CD4-positive, alpha-beta T cell treated with Interleukin-4 for 1 hour (primary cell): ENCODE results near the gene PKD2L1.
"Not testable (repeated sequence)": the region's sequence is repeated elsewhere in the genome, so short reads cannot be mapped to it uniquely, and the experiment has no call there.

Experiments used
- DNase-seq, 2 donors: peaks; one replicate each; pipeline ENCODE4 v3.0.0-alpha.2; 2020 to 2022

PKD2L1 gene

DNA sequence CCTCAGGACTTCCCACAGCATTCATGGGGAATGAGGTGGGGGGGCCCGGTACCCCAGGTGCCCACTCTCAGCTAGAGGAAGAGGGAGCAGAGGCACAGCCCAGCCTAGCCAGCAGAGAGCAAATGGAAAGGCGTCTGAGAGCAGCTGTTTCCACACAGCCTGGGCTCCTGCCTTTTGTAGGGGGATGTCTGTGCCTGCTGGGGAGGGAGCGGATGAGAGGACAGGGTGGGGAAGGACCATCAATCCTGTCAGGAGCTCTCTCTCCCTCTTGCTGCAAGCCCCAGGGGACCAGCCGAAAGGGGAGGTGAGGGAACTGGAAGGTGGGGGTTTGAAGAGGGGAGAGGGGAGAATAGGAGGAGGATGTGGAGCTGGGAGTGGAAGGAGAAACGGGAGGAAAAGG lies at the start of gene PKD2L1:
PKD2L1 (minus strand) TSS at position 150 of the 400 bp plus-strand sequence; CDS start at position 25, 125 bp downstream.
- DNase-seq: no peak

DNA sequence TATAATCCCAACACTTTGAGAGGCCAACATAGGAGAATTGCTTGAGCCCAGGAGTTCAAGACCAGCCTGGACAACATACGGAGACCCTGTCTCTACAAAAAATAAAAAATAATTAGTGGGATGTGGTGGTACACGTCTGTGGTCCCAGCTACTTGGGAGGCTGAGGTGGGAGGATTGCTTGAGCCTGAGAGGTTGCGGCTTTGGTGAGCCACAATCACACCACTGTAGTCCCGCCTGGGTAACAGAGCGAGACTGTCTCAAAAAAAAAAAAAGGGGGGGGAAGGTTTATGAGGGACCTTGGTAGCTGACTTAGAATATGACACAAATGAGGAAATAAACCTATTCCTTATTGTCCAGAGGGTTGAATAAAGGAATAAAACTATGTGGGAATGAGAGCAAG lies 47.8 kb upstream of the PKD2L1 start:
- peak; percentile 7 to 14 for DNase-seq

DNA sequence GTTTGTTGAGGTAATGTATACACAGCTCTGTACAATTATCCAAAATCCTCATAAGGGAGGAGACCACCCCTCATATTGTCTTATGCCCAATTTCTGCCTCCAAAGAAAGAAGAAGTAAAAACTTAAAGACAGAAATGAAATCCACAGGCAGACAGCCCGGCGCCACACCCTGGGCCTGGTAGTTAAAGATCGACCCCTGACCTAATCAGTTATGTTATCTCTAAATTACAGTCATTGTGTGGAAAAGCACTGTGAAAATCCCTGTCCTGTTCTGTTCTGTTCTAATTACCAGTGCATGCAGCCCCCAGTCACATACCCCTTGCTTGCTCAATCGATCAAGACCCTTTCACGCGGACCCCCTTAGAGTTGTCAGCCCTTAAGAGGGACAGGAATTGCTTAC lies 46.6 kb upstream of the PKD2L1 start:
- DNase-seq: not testable (repeated sequence)

DNA sequence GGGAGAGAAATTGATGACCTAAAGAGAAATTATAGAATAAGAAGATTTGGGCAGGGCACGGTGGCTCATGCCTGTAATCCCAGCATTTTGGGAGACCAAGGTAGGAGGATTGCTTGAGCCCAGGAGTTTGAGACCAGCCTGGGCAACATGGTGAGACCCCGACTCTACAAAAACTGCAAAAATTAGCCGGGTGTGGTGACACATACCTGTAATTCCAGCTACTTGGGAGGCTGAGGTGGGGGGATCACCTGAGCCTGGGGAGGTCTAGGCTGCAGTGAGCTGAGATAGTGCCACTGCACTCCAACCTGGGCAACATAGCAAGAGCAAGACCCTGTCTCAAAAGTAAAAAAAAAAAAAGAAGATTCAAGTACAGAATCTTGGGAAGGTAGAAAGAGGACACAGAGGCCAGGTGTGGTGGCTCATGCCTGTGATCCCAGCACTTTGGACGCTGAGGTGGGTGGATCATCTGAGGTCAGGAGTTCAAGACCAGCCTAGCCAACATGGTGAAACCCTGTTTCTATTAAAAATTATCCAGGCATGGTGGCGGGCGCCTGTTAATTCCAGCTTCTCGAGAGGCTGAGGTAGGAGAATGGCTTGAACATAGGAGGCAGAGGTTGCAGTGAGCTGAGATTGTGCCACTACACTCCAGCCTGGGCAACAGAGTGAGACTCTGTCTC lies 44.8 kb upstream of the PKD2L1 start:
- DNase-seq: not testable (repeated sequence)

DNA sequence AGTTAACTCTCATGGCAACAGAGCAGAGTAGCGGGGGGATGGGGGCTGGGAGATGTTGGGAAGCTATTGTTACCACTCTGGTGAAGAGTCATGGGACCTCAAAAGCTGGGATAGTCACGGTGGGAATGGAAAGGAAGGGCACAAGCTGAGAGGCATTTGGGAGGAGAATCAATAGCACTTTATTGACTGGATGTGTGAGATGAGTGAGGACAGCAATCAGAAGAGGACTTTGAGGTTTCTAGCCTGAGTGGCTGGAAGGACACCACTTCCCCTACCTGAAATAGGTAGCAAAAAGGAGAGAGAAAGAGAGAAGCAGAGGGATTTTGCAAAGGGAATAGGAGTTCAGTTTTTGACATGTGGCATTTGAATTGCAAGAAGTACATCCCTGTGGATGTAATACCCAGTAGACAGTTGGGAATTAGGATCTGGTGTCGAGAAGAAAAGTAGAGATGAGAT lies 44.2 kb upstream of the PKD2L1 start:
- DNase-seq: no peak

DNA sequence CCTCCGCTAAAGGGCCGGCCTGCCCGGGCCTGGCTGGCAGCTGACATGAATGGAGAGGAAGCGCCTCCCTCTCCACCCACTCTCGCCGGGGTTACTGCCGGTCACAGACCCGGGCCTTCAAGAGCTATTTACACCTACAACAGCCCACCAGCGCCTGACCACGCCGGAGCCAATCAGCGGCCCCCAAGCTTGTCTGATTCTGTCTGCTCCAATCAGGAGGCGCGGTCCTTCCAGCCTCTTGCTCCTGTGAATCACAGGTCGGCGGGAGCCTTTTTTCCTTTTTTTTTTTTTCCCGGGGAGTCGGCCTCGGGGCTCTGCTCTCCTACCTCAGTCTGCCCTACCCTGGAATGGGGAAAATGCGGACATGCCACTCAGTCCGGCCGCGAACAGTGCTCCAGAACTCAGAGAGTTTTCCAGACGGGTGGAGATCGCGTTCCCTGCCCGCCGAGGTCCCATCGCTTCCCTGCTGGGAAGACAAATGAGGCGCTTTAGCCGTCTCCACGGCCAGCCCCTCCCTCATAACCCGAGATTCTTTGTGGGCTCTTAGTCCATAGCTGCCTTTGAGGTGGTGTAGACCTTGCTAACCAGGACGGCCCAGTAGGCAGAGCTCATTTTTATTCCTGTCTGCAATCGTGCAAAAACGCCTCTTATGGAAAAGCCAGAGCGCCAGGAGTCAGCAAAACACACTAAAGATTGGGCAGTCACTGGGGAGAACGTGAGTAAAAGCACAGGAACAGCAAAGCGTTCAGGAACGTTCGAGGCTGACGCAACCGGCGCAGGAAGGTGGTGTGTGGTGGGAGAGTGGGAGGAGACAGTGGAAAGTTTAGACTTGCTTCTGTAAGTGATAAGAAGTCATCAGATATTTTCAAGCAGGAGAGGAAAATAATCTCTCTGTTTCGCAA lies 43.5 kb upstream of the PKD2L1 start:
- DNase-seq: peak; percentile 88 to 93

DNA sequence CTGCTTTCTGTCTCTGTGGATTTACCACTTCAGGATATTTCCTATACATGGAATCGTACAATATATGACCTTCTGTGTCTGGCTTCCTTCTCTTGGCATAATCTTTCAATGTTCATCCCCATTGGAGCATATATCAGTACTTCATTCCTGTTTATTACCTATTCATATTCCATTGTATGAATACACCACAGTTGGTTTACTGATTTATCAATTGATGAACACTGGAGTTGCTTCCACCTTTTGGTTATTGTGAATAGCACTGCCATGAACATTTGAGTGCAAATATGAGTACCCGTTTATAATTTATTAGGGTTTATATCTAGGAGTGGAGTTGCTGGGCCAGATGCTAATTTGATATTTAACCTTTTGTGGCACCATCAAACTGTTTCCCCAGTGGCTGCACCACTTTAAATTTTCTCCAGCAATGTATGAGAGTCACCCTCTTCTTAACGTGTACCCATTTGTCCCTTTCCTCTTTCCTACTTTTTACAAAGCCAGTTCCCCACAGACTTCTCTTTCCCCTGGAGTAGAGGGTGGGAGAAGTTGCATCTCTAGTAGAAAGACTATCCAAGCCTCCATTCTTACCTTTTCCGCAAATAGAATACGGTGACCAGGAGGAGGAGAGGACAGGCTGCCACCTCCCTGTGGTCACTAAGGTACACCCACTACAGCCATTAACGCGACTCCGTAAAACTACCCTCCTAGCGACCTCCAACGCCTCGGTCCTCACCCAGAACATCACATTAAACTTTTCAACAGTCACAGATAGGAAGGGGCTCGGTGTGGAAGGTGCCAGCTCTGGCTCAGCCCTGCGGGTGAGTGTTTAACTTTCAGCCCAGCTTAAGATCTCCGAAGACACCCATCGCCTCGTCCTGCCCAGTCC lies 42.6 kb upstream of the PKD2L1 start:
- no peak for DNase-seq

DNA sequence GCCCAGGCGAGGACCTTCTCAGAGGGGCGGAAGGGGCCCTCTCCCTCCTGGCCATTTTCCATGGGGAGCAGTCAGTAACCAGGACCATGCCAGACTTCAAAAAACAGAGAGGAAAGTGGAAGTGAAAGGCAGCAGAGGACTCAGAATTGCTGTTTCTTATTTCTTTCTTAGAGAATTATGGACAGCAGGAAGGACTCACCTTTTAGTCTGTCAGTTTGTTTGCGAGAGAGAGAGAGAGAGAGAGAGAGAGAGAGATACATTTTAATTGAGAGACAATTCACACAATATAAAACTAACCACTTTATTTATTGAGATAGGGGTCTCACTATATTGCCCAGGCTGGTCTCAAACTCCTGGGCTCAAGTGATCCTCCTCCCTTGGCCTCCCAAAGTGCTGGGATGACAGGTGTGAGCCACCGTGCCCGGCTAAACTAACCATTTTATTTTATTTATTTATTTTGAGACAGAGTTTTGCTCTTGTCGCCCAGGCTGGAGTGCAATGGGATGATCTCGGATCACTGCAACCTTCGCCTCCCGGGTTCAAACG lies 41.5 kb upstream of the PKD2L1 start:
- no peak for DNase-seq

DNA sequence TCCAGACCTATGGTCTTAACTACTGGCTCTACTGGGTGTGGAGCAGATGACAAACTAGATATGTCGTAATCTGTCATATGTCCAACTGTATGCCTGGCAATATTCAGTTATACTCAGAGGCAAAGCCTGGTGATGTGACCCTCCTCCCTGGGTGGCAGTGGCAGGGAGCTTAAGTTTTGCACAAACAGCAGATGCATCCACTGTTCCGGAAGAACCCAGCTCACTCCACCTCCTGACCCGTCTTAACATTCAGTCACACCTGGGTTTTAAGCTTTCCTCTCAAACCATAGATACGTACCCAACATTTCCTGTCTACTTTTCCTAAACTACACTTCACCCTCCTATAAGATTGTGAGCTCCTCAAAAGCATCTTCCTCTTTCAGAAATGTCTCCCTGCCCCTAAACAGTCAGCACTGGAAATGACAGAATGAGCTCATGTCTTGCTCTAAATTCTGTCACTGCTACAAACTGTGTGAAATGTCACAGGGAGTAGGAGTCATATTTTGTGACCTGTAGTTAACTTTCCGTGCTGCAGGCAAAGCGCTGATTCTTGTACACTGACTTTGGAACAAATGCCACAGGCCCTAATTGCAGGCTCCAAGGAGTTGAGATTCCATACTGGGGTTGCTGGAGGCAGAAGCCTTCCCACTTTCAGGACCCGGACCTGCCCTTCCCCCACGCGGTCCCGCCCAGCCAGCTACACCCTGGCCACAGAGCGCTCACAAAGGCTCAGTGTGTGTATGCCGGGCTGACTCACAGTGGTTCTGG lies 40.9 kb upstream of the PKD2L1 start:
- DNase-seq: peak; percentile 49 to 57

DNA sequence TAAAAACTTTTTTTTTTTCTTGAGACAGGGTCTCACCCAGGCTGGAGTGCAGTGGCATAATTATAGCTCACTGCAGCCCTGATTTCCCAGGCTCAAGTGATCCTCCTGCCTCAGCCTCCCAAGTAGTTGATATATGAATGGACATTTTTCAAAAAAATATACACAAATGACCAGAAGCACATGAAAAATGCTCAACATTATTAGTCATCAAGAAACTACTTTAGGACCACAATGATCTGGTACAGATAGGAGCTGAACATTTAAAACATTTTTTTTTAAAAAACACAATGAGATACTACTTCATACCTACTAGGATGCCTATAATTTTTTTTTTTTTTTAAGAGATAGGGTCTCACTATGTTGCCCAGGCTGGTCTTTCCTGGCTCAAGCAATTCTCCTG lies 38.7 kb upstream of the PKD2L1 start:
- no peak for DNase-seq

DNA sequence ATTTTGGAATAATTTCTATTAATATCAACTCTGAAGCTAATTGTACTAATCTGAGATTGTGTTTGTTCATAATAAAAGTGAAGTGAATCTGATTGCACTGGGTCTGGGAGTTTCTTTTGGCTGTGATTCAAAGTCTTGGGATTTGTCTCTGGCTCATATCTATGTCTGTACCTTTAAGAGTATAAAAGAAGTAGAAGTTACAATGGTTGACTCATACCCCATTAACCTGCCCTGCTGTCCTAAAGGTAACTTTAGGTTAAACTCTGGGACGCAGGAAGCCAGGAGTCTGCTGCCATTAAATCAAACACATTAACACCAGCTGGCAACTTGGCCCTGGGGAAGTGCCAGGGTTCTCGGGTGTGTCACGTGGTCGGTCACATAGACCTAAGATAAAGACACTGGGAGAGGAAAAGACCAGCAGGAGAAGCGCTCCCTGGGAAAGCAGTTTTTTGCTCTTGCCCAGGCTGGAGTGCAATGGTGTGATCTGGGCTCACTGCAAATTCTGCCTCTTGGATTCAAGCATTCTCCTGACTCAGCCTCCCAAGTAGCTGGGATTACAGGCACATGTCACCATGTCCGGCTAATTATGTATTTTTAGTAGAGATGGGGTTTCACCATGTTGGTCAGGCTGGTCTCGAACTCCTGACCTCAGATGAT lies 34.8 kb upstream of the PKD2L1 start:
- DNase-seq: no peak

DNA sequence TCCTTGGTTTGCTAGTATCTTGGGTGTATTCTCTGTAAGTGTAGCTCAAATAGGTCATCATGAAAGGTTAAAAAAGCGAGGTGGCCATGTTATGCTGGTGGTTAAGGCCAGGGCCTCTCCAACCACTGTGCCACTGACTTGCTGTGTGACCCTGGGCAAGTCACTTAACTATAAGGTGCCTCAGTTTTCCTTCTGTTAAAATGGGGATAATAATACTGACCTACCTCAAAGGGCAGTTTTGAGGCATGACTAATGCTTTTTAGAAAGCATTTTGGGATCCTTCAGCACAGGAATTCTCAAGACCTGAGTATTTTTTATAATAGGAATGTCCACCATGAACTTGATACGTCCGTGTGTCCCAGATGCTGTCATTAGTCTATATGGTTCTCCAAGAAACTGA lies 34.1 kb upstream of the PKD2L1 start:
- DNase-seq: no peak

DNA sequence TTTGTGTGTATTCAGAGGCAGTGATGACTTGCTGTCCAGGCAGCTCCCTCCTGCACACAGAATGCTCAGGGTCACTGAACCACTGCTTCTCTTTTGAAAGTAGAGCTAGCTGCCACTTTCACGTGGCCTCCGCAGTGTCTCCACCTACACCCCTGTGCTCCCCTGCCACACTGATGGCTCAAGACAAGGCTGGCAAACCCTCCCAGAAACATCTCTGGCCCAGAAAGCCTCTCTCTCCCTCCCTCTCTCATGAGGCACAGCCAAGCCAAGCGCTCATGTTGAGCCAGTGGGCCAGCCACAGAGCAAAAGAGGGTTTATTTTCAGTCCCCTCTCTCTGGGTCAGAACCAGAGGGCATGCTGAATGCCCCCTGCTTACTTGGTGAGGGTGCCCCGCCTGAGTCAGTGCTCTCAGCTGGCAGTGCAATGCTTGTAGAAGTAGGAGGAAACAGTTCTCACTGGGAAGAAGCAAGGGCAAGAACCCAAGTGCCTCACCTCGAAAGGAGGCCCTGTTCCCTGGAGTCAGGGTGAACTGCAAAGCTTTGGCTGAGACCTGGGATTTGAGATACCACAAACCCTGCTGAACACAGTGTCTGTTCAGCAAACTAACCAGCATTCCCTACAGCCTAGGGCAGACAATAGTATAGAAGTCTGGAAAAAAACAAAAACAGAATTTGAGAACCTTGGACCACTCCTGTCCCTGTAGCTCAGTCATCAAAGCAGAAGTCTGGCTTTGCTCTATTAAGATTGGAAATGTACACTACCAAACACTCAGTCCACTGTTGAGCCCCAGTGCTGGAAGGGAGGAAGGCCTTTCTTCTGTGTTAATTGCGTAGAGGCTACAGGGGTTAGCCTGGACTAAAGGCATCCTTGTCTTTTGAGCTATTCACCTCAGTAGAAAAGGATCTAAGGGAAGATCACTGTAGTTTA lies 32.8 kb upstream of the PKD2L1 start:
- no peak for DNase-seq

DNA sequence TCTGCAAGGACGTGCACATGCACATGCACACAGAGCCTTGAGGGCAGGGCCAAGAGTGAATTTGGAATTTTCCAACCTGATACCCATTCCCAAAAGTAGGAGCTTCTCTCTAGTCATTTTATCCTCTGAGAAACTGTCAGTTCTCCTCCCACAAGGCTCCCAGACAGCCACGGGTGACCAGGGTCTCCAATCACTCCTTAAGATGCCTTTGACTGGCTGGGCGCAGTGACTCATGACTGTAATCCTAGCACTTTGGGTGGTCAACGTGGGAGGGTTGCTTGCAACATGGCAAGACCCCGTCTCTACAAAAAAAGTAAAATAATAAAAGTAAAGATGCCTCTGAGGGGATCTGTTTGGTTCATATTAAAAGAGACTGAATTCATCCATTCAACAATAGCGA lies 30.2 kb upstream of the PKD2L1 start:
- DNase-seq: no peak

DNA sequence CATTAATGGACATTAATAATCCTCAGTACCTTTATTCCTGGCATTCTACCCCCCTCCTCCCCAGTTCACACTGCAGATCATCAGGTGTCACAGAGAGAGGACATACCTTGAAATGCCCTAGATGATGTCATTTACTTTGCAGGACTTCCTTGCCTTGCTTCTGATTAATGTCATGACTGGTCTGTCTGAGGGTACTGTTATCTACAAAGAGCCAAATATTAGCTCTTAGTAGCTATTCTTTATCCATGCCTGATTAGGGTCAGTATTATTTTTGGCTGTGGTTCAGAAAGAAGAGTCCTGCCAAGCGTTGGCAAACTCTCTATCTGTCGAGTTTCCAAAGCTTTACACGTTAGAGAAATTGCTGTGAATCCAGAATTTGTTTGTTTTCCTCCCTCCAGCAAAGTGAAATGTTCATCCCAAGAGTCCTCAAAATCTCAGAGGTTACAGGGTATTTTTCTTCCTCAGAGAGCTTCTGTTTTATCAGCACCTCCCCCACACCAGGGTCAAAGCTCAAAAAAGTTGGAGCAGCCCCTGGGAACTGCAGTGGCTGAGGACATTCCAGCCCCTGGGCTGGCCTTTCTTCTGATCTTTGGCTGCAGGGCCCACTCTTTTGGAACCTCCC lies 29.6 kb upstream of the PKD2L1 start:
- no peak for DNase-seq

DNA sequence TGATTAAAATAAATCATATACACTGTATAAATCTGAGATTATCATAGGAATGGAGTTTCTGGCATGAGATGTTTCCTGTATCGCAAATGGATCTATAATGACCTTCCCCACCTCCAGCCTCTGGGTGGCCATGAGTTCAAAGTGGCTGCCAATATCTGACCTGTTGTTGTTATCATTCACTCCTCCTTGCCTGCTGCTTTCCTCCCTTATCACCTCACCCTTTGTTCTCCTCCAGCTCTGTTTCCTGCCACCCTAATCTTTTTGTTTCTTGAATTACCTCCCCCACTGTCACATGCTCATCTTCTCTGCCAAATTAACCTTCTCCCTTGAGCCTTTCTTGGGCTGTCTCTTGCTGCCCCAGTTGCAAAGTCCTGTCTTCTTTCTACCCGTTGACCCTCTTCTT lies 29.0 kb upstream of the PKD2L1 start:
- DNase-seq: no peak

DNA sequence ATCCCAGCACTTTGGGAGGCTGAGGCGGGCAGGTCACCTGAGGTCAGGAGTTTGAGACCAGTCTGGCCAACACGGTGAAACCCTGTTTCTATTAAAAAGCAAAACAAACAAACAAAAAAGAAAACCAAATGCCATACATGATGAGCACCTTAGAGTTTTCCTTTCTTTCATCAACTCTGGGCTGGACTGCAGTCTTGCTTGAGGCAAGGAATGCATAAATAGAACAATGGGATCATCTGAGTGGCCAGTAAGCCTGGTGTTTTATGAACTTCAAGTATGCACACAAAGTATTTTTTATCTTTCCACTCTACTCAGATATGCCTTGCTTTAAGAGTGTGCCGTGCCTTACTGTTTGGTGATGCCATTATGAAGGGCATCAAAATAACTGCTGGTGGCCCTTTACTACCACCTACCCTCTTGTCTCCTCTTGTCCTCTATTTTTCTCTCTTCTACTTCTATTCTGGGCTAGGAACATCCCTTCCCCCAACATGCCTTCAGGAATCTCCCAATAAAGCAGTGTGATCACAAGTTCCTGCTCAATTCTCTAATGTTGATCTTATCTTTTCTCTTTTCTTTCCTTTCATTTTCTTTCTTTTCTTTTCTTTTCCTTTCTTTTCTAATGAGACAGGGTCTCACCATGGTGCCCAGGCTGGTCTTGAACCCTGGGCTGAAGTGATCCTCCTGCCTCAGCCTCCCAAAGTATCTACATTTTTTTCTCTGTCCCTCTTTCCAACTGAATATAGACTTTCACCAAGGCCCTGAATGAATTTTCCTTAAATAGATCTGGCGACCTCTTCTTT lies 27.2 kb upstream of the PKD2L1 start:
- DNase-seq: no peak

DNA sequence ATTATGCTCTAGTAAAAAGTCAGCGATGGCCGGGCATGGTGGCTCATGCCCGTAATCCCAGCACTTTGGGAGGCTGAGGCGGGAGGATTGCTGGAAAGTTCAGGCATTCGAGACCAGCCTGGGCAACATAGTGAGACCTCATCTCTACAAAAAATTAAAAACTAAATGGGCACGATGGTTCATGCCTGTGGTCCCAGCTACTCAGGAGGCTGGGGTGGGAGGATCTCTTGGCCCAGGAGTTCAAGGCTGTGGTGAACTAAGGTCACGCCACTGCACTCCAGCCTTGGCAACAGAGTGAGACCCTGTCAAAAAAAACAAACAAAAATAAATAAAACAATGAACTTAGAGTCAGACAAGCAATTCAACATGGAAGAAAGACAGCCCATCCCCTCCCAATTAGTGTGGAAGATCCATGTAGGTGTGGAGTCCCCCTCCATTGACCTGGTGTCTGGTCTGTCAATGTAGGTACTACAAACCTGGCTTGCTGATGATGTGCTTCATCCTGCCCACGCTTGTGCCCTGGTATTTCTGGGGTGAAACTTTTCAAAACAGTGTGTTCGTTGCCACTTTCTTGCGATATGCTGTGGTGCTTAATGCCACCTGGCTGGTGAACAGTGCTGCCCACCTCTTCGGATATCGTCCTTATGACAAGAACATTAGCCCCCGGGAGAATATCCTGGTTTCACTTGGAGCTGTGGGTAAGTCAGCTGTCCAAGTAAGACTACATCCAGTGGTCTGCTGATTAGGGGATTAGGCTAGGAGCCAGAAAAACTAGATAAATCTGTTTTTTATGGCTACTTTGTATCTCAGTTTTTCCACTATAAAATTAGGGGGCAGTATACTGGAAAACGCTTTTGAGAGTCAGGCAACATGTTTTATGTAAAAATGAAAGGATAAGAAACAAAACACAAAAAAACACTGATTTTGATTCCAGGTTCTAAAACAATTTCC lies 26.3 kb upstream of the PKD2L1 start:
- no peak for DNase-seq
